GM21786 (cell line): ENCODE results near the gene GNB4.

Experiments used
- ATAC-seq: cut with Tn5 transposase; IDR thresholded peaks from one replicate; pipeline ENCODE4 v1.9.1; 2021; ENCODE audit not compliant: unreplicated experiment

GNB4 gene

GRCh38 chr3:179451265-179452175 is at the start of gene GNB4:
Gene GNB4 (minus strand): TSS chr3:179451470. CDS start chr3:179426200, 25,270 bp downstream.
- peak; percentile 76 for ATAC-seq

DNA sequence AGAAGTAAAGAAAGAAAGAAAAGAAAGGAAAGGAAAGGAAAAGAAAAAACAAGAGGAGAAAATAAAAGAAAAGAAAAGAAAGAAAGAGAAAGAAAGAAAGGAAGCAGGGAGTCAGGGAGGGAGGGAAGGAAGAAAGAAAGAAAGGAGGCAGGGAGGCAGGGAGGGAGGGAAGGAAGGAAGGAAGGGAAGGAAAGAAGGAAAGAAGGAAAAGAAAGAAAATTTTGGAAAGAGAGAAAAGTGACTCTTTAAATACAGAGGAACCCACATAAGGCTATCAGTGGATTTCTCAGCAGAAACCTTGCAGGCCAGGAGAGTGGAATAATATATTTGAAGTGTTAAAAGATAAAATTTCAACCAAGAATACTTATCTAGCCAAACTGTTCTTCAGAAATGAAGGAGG is 44.2 kb upstream of the GNB4 start:
- ATAC-seq = no peak

- no peak for ATAC-seq
These were observed 42.0 kb upstream of the GNB4 start for GRCh38 chr3:179493260-179493659.

DNA sequence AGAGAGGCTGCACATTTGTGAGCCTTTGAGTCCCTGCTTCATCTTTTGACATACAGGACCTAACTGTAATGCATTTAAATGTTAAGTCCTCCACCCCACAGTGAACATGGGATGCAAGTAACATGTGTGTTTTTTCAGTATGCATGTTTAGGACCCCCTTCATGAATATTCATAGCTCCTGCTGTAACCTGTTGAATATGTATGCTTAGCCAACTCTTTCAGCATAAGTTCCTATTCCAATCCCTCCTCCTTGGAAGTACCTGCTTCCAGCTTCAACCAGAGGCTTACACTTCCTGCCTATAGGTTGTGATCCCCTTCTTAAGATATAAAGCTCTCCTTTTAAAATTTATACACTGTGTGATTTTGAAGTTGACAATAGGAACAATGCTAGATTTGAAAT is 36.9 kb upstream of the GNB4 start:
- no peak for ATAC-seq

- ATAC-seq = no peak
These were observed 35.5 kb upstream of the GNB4 start for GRCh38 chr3:179486806-179487205.

DNA sequence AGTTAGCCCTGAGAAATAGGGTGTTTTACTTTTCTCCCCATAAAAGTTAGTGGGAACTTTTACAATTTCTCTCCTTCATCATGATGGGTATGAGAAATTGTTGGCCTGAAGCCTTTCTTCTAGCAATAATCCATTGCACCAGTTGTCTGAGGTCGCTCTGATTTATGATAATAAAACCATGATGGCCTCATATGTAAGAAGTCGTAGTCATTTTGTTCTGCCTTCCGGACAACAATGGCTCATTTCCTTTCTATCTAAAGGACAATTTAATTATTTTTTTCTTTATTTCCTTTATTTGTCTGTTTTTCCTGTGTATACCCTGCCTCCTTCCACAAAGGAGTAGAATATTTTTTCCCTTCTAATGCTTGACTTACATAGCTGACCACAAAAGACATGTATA is 31.6 kb upstream of the GNB4 start:
- ATAC-seq = no peak

DNA sequence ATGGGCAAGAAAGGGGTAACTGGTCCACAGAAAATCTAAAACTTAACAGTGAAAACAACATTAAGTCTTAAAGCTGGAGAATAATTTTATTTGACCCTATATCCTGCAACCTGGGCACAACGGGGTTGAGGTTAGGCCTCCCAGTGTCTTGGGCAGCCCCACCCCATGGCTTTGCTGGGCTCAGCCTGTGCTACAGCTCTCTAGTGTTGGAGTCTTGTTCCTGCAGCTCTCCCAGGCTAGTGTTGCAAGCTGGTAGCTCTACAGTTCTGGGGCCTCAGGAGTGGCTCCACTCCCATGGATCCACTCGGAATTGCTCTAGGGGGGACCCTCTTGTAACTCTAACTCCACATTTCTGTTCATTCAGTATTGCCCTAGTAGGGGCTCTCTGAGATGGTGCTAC is 24.9 kb upstream of the GNB4 start:
- ATAC-seq = no peak

GRCh38 chr3:179474480-179474879 is 23.2 kb upstream of the GNB4 start:
- no peak for ATAC-seq

GRCh38 chr3:179473565-179473964 is 22.3 kb upstream of the GNB4 start:
- no peak for ATAC-seq

- ATAC-seq = peak; percentile 69
These were observed 13.2 kb upstream of the GNB4 start for GRCh38 chr3:179464323-179465092.

GRCh38 chr3:179463319-179463718 is 12.0 kb upstream of the GNB4 start:
- ATAC-seq = no peak

DNA sequence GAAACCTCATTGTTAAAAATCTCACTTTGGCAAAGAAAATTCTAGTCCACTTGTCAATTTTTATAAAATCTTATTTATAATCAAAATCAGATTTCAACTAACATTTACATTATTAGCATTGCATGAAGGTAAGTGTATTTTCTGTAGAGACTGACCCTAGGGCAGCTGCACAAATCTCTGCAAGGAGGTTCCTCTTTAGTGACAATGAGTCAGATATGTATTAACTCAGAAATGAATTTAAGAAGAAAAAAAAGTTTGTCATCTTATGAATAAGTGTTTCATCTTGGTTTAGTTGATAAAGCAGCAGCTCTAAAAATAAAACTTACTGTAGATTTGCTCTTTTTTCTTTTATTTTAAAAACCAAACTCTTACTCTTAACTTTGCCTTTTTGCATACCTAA is 9.0 kb upstream of the GNB4 start:
- no peak for ATAC-seq

DNA sequence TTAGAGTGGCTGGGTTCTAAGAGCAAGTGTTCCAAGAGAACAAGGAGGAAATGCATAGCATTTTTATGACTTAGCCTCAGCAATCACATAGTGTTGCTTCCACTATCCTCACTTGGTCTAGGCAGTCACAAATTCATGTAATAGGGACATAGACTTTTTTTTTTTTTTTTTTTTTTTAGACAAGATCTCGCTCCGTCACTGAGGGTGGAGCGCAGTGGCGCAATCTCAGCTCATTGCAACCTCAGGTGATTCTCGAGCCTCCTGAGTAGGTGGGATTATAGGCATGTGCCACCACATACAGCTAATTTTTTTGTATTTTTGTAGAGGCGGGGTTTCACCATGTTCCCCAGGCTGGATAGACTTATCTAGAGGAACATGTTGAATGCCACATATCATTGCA is 4.7 kb upstream of the GNB4 start:
- ATAC-seq = no peak

DNA sequence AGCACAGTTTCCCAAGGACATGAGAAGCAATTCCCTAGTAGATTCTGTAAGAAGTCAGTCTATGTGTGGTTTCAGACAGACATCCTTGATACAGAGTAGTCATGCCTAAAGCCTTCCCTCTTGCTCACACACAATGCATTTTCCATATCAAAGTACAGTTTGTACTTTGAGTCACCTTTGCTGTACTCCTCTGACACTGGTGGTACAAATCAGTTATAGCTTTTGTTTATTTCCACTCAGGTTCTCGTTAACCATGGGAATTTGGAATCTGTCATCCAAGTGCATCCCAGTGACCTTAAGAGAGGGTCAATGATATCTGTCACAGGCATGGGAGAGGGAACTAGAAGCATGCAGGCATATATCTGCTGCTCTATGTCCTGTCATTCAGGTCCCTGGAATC is 3.6 kb upstream of the GNB4 start:
- no peak for ATAC-seq

DNA sequence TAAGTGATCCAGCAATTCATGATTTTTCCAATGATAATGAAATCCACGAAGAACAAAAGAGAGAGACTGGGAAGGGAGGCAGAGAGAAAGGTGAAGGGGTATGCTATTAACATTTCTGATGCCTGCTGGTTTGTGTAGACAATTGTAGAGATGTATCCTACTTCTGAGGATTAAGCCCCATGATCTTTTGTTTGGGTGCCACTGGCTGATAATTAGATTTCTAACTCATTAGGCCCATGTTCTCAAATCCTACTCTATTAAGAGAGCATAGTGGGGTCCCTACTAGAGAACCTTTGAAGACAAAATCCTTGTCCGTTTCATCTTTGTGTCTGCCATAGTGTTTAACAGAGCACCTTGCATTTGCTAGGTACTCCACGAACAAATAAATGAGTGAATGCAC is 2.7 kb upstream of the GNB4 start:
- no peak for ATAC-seq

DNA sequence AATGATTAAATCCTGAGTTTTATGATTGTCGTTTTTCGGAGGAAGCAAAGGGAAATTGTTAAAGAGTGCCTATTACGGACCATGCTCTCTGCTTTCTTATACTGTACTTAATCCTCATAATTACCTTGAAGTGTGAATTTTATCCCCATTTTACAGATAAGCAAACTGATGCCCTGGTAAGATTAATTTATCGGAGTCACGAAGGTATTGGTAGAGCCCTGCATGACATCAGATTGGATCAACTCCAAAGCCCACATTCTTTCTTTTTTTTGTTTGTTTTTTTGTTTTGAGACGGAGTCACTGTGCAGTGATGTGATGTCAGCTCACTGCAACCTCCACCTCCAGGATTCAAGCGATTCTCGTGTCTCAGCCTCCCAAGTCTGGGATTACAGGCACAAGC is 1.6 kb upstream of the GNB4 start:
- no peak for ATAC-seq

GRCh38 chr3:179452176-179452564 is 900 bp upstream of the GNB4 start:
- no peak for ATAC-seq

DNA sequence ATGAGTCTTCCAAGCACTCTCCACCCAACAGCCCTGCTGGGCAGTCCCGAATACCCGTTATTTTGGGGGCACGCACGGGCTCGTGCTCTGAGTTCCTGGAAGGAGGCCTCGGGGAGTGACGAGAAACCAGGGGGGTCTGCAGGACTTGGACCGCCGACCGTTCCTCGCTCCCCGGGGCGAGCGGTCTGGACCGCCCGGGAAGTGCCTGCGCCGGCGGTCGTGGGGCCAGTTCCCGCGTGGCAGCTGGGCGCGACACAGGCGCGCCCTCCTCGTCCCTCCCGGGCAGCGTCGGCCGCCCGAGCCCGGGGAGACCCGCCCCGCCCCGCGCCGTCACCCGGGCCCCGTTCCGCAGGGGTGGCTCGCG is 387 bp downstream of the GNB4 start:
- ATAC-seq = peak; percentile 43

- ATAC-seq = no peak
These were observed 989 bp downstream of the GNB4 start for GRCh38 chr3:179450261-179450701.

DNA sequence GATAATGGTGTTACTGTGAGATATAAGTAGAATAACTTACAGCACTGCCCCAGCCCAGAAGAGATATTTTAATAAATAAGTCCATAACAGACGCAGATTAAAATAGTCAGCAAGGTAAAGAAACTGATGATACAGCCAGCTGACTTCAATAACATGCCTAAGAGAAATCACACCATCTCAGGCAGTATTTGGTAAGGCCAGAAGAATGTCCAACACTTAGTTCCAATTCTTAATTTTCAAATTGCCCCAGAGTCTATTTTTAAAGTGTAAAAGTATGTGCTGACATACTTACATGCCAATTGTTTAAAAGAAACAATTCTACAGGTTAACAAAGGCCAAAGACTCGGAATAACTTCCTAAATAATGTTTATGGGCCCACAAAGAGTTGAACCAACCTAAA is 1.6 kb downstream of the GNB4 start:
- ATAC-seq = no peak

DNA sequence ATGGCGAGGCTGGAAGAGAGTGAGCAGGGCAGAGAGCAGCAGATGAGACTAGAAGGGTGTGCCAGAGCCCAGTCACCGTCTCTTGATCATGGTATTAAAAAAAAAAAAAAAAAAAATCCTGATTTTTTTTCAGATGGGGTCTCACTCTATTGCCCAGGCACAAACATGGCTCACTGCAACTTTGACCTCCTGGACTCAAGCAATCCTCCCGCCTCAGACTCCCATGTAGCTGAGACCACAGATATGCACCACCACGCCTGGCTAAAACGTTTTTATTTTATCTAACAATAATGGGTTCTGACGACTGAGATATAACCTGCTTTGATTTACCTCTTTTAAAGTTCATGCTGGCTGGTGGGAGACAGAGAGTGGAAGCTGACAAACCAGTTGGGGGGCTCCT is 4.0 kb downstream of the GNB4 start:
- ATAC-seq = no peak

- ATAC-seq = no peak
These were observed 4.8 kb downstream of the GNB4 start for GRCh38 chr3:179446501-179446900.
